T-helper 22 cell (primary cell): Measurements from ENCODE around the gene CD27.
"Not testable (repeated sequence)": the region's sequence is repeated elsewhere in the genome, so short reads cannot be mapped to it uniquely, and the experiment has no call there.

Experiments used
- DNase-seq: peaks from one replicate; pipeline ENCODE4 v3.0.0-alpha.2; 2020; ENCODE audit warnings: low read depth

The CD27 gene

DNA sequence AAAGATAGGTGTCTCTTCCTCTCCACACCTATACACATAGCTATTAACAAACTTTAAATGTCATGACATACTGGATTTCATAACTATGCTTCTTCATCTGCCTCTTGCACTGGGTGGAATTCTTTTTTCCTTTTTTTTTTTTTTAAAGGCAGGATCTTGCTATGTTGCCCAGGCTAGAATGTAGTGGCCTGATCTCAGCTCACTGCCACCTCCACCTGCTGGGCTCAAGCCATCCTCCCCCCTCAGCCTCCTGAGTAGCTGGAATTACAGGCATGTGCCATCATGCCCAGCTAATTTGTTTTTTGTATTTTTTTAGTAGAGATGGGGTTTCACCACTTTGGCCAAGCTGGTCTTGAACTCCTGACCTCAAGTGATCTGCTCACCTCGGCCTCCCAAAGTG lies 43.5 kb downstream of the CD27 start:
- no peak for DNase-seq

DNA sequence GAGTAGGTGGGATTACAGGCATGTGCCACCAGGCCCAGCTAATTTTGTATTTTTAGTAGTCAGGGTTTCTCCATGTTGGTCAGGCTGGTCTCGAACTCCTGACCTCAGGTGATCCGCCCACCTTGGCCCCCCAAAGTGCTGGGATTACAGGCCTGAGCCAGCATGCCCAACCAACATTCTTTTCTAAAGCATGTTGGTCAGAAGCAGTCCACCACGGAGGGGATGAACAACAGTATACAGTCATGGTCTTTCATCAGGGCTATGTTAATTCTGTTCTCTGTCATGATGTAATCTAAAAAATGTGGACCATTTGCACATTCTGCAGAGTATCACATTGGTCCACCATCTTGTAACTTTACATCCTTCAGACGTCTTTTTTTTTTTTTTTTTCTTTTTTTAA lies 44.7 kb downstream of the CD27 start:
- no peak for DNase-seq

DNA sequence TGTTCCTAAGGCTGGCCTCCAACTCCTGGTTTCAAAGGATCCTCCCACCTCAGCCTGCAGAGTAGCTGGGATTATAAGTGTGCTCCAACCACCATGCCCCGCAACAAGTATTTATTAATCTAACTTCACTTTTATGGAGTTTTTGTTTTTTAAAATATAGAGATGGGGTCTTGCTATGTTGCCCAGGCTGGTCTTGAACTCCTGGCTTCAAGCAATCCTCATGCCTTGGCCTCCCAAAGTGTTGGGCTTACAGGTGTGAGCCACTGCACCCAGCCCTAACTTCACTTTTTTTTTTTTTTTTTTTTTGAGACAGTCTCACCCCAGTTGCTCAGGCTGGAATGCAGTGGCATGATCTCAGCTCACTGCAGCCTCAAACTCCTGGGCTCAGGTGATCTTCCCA lies 45.9 kb downstream of the CD27 start:
- DNase-seq = not testable (repeated sequence)

DNA sequence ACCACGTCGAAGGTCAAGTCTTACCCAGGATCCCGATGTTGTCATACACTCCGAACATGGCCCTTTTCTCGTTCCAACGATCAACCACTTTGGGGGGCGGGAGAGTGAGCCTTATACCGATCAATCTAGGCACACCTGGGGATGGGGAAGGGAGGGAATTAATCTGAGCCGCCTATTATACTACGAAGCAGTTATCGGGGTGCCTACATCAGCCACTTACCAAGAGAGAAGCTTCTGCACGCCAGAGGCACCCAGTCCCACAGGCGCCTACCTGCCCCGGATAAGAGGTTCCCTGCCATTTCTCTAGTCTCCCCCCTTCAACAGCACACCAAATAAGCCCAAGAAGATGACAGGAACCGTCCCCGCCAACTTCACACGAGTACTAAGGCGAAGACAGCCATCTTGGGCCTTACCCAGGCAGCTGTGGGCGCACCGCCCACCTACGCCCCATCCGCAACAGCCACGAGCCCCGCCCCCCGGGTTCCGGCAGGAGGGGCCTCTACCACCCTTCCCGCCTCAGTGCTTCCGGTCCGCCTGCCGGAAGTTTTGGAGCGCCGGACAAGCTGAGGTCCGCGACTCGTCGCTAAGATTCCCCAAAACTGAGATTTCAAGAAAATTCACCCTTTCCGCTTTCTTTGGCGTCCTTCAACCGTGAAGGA lies 48.2 kb downstream of the CD27 start, which contains the start of gene MRPL51:
Gene MRPL51 (minus strand): TSS at position 425 of the 659 bp plus-strand sequence. CDS start 126 bp downstream, at position 299.
- DNase-seq = peak; percentile 93

DNA sequence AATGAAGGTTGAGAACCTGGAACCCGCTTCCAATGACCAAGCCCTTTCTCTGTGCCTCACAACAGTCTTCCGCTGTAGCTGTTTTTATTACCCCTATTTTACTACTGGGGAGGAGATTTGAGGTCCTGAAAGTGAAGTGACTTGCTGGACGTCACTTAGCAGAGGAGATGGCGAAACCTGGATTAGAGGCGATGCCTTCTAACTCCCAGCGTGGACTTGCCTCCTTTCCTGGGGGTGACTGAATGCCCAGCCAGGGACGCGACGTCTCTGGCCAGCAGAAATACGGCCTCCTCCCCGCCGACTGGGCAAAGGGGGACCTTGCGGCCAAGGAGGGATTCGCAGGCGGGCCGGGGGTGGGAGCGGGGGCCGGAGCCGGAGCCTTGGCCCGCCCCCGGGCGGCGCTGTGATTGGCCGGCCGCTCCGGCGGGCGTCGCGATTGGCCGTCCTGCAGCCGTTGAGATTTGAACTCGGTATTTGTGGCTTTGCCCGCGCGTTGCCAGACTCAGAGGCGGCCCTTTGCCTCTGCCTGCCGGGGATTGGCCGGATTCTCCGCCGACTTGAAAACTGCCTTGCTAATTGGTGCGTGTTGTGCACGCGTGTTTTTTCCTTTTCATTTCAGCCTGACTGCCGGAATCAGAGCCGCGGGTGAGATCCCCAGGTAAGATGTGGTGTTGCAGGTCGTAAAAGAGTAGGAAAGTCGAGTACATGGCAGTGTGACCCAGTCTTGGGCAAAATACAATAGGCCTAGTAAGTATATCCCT lies 48.9 kb downstream of the CD27 start, which contains the start of gene NCAPD2:
Gene NCAPD2 (plus strand): TSS at position 606 of the 761 bp plus-strand sequence. CDS start 997 bp downstream, outside the sequence.
- peak; percentile 94 for DNase-seq

DNA sequence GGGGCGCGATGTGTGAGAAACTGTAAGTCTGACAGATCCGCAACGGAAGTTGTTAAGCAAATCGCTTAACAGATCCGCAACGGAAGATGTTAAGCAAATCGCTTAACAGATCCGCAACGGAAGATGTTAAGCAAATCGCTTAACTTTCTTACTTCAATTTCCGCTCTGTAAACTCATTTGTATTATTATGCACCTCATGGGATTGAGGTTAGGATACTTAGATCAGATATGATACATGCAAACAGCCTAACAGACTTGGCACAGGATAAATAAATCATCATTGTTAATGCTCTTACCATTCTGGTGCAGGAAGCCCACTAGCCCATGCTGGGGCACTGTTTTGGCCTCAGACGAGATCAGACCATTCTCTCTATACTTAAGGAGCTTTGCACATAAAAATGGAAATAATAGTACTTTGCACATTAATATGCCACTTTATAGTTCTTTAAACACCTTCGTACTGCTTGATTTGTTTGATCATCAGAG lies 49.5 kb downstream of the CD27 start:
- DNase-seq = no peak

DNA sequence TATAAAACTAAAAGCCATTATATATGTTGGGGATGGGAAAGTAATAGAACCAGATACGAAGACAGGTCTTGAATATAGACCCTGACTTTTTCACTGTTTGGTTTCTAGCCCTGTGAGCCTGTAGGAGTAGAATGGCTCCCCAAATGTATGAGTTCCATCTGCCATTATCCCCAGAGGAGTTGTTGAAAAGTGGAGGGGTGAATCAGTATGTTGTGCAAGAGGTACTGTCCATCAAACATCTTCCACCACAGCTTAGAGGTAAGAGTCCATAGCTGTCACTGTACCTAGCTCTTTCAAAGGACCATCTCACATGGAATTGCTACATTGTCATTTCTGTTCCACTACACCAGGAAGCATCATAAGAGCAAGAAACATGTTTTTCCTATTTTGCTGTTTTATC lies 50.2 kb downstream of the CD27 start:
- no peak for DNase-seq

DNA sequence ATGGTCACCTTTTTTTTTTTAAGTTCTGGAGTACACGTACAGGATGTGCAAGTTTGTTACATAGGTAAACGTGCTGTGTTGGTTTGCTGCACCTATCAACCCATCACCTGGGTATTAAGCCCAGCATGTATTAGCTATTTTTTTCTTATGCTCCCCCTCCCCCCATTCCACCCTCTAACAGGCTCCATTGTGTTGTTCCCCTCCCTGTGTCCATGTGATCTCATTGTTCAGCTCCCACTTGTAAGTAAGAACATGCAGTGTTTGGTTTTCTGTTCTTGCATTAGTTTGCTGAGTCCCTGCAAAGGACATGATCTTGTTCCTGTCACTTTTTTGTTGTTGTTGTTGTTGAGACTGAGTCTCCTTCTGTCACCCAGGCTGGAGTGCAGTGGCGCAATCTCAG lies 52.5 kb downstream of the CD27 start:
- not testable (repeated sequence) for DNase-seq

DNA sequence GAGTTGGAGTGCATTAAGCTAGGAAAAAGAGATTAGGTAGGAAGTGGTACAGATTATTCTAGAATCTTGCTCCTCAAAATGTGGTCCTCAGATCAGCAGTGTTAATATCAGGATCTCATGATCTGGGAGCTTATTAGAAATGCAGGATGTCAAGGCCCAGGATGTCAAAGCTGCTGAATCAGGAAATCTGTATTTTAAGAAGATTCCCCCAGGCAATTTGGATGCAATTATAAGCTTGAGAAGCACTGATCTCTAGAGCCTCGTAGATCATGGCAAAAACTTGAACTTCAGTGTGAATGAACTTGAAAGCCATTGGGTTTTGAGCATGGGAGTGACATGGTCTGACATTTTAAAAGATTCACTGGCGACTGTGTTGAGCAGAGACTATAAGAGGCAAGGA lies 55.7 kb downstream of the CD27 start:
- DNase-seq = no peak
